GM18870 (cell line): ENCODE measurements around the gene MEF2C.
A peak's percentile ranks its signal among the peaks of the same experiment; 100 is the strongest.
"Not testable (repeated sequence)": the region's sequence is repeated elsewhere in the genome, so short reads cannot be mapped to it uniquely, and the experiment has no call there.

ENCODE experiments used
- ATAC-seq: cut with Tn5 transposase; IDR thresholded peaks from one replicate; pipeline ENCODE4 v1.9.1; 2021; ENCODE audit warnings: moderate library complexity; ENCODE audit not compliant: unreplicated experiment

Gene MEF2C

GRCh38 chr5:88808153-88808552 lies 74.8 kb downstream of the MEF2C start:
- ATAC-seq, result peak; percentile 73

- ATAC-seq, result no peak
Observed at GRCh38 chr5:88807327-88807726, 75.7 kb downstream of the MEF2C start.

DNA sequence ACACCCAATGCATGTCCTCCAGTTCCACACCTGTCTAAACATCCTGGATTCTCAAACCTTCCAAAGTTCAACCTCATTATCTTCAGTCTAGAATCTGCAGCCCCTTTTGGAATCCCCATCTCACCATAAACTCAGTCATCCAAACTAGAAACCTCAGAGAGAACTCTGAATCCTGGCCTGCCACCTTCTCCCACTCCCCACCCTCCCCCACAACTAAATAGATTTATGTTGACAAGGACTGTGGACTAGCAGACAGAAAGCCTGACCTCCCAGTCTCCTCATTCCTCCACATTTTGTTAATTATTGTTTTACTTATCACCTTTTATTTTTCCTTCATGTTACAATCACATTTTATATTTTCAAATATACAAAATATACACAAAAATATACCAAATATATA lies 76.6 kb downstream of the MEF2C start:
- ATAC-seq, result no peak

DNA sequence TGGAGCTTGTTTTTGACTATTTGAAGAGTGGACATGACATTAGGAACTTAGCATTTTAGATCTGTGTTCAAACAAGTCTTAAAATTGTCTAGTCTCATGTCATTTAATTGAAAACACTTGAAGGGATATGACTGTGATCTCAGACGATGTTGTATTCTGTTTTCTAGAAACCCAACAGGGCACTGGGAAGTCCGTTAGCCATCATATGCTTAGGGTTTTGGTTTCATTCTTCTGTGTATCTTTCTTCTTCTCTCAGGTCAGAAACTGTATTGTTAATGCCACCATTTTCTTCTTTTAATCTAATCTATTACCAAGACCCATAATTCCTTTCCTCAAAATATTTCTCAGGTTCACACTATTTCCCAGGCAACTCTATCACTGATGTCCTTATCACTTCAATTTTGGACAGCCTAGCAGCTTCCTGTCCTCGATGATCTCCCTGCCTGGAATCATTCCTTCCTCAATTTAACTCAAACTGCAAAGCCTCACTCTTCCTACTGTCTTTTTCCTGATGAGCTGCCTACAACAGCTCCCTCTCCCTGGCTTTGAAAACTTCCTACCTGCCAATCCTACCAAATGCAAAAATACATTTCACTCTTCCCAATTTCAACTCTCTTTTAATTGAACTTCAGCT lies 77.7 kb downstream of the MEF2C start:
- ATAC-seq, result peak; percentile 69

GRCh38 chr5:88804444-88804843 lies 78.5 kb downstream of the MEF2C start:
- no peak for ATAC-seq

DNA sequence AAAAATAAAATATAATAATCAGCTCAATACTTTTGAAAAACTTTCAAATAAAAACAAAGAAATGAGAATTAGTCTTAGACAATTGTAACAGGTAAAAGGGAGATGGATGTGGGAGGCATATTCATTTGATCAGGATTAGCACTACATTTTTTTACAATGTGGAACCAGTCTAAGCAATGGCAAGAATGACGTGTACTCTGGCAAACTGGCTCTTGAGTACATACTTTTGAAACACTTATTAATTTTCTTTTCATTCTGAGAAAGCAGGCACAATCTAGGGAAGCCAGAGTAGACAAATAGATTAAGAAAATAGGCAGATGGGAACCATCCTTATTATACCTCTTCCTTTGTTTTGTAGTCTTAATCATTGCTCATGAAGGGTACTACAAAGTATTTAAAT lies 79.7 kb downstream of the MEF2C start:
- ATAC-seq, result no peak

DNA sequence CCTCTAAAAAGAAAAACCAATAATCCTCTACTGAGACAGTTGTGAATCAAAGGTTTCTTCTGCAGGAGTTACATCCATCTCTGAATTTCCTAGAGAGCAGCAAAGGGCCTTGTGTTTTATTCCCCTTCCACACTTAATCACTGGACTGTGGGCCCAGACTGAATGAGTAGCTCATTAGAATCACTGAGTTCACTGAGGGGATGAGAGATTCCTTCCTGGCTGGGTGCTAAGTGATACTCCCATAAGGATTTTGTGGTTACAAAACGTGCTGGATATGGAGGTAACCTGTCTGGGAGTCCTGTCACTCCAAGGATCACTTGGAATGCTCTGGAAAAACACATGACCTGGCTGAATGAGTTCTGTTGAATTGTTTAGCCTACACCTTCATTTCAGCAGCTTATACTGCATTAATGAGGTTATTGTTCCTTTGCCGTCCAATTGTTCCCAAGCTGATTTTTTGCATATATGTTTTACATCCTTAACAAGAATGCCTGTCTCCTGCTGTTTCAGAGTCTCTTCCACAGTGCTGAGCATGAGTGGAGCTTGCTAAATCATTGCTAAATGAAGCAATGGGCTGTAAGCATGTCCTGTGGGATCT lies 82.9 kb downstream of the MEF2C start:
- no peak for ATAC-seq

- ATAC-seq, result not testable (repeated sequence)
Observed at GRCh38 chr5:88798933-88799332, 84.1 kb downstream of the MEF2C start.

DNA sequence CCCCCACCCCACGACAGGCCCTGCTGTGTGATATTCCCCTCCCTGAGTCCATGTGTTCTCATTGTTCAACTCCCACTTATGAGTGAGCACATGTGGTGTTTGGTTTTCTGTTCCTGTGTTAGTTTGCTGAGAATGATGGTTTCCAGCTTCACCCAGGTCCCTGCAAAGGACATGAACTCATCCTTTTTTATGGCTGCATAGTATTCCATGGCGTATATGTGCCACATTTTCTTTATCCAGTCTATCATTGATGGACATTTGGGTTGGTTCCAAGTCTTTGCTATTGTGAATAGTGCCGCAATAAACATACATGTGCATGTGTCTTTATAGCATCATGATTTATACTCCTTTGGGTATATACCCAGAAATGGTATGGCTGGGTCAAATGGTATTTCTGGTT lies 89.2 kb downstream of the MEF2C start:
- ATAC-seq, result not testable (repeated sequence)

DNA sequence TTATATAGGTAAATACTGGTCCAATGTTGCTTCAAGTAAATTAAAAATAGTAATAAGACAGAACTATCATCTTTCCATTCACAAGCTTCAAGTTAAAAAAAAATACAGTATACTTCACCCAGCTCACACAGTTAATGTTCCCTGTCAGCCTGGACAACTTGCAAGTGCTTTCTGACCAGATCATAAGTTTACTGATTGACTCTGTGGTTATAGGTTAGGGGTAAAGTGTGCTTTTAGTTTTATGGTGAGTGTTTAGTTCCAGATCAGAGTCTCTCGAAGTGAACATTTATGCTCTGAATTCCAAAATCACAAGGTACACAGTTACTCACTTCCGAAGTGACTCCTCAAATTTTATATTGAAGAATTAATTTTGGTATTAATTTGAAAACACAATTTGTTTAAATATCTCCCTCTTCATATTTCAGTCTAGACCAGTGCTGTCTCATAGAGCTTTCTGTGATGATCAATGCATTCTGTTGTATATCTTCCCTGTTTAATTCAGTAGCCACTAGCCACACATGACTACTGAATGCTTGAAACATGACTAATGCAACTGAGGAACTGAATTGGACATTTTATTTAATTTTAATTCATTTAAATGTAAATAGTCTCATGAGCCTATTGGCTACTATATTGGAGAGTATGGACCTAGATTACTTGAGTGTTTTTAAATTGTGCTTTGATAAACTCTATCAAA lies 90.7 kb downstream of the MEF2C start:
- peak; percentile 92 for ATAC-seq

- ATAC-seq, result no peak
Observed at GRCh38 chr5:88787856-88788255, 95.1 kb downstream of the MEF2C start.

GRCh38 chr5:88786789-88787188 lies 96.2 kb downstream of the MEF2C start:
- ATAC-seq, result no peak

DNA sequence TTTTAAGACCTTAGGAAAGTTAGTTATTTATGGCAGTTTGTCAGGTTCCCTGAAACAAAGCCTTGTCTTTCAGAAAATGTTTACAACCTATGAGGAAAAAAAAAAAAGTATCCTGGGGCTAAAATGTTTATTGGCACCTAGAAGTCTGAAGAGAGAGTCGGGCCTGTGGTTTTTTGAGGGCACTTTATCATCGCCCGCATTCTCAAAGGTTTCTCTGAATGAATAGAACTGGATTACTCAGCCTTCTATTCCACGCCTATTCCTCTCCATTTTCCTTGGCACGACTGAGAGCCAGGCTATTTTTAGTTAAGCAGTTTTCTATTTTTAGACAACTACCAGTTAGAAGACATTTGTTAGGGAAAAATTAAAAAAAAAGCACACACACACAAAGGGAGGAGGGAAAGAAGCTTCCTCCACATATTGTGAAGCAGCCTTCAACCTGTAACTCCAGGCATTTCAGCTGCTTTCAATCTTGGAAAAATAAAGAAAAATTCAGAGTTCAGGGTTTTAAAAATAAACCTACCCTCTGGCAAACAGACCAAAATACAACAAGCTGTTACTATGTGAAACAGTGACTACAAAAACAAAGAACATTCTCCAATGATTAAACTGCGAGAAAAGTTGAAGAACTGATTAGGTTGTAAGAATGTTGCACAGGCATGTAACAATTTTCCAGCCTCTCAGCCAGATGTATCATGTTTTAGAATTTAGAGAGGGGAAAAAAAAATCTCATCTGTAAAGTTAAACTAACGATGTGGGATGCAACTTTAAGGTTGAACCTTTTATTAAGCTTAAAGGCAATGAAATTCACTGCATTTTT lies 97.0 kb downstream of the MEF2C start:
- ATAC-seq, result peak; percentile 63

DNA sequence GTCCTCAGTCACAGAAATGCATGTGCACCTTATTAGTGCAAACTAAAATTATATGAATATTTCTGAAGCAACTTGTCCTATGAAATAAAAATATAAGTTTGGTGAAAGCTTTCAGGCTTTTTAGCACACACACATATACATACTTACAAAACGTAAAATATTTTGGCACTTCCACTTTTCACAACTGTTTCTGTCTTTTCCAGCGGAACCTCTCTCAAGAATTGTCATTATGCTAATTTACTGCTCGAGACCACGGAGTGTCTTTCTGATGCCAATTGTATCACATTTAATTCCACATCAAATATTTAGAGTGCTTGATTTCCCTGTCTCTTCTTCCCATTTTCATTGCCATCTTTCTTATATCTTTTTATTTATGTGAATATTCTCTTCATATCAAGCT lies 100.4 kb downstream of the MEF2C start:
- no peak for ATAC-seq

GRCh38 chr5:88780736-88781135 lies 102.2 kb downstream of the MEF2C start:
- ATAC-seq, result no peak

- no peak for ATAC-seq
Observed at GRCh38 chr5:88778736-88779135, 104.2 kb downstream of the MEF2C start.

- ATAC-seq, result no peak
Observed at GRCh38 chr5:88776692-88777091, 106.3 kb downstream of the MEF2C start.

GRCh38 chr5:88772831-88773230 lies 110.2 kb downstream of the MEF2C start:
- no peak for ATAC-seq

DNA sequence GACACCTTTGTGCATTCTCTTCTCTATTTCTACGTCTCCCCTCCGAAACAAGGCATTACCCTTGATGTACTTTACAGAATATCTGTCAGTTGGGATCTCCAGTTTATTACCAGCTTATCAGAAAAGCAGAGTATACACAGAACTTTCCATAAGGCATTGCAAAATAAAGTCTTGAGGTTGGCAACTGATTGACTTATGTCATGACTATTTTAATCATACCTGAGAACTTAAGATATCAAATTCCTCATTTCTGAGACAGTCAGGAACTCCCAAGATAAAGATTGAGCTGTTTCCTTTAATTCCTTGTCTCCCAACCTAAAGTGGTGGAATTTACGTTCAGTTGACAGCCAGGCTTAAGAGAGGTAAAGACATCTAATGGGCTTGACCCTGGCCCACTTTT lies 110.9 kb downstream of the MEF2C start:
- ATAC-seq, result no peak

- no peak for ATAC-seq
Observed at GRCh38 chr5:88770276-88771257, 112.4 kb downstream of the MEF2C start.
